GM19238 (cell line): Measurements from ENCODE around the gene NBEA.
"Not testable (repeated sequence)": the region's sequence is repeated elsewhere in the genome, so short reads cannot be mapped to it uniquely, and the experiment has no call there.

Experiments used
- DNase-seq: peaks from one replicate; pipeline ENCODE4 v3.0.0; 2011; ENCODE audit warnings: low spot score; ENCODE audit not compliant: insufficient read length

Gene NBEA

GRCh38 chr13:35086667-35087066, 144.6 kb downstream of the NBEA start:
- DNase-seq = no peak

- DNase-seq = no peak
Measured at GRCh38 chr13:35092251-35092650, 150.2 kb downstream of the NBEA start.

- no peak for DNase-seq
Measured at GRCh38 chr13:35092751-35093150, 150.7 kb downstream of the NBEA start.

GRCh38 chr13:35093356-35093755, 151.3 kb downstream of the NBEA start:
- DNase-seq = no peak

- DNase-seq = not testable (repeated sequence)
Measured at GRCh38 chr13:35106771-35107170, 164.7 kb downstream of the NBEA start.

GRCh38 chr13:35107535-35107934, 165.5 kb downstream of the NBEA start:
- no peak for DNase-seq

DNA sequence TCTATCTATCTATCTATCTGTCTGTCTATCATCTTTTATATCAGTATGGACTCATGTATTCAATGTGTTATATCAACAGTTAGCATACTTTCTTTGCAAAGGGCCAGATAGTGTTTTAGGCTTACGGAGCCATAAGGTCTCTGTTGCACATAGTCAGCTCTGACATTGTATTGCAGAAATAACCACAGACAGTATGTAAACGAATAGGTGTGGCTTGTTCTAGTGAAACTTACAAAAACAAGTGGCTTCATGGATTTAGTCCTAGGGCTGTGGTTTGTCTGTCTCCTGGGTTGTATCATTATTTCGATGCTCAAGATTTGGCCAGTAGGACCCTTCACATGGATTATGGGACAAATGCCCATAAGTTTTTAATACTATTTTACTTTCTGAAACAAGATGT, 171.5 kb downstream of the NBEA start:
- DNase-seq = not testable (repeated sequence)

DNA sequence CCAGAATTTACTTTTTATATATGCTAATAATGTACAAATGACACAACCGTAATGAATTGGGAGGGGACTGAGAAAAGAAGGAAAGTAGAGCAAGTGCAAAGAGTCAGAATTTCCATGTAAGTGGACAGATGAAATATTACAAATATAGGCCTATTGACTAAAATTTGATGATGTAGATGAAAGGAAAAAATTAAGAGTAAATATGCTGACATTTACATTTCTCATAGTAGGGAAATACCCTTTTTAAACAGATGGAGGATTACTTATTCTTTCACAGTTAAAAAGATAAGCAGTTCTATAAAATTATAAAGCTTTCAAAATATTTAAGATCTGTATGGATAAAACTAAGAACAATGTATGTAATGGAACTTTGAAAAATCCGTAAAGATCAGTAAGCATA, 185.4 kb downstream of the NBEA start:
- no peak for DNase-seq

DNA sequence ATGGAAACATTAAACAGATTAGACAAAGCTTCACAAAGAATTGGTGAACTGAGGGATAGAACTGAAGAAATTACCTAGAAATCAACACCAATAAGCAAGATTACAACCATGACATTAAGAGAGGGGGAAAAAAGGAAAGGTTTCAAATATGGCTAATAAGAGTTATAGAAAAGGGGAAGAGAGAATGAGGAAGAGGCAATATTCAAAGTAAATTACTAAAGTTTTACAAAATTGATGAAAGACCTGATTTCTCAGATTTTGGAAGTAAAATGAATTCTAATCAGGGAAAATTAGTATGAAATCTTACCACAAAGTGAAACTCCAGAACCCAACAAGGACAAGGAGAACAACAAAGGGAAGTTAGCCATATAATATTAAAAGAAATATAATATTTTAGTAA, 187.4 kb downstream of the NBEA start:
- DNase-seq = no peak

- no peak for DNase-seq
Measured at GRCh38 chr13:35131471-35131870, 189.4 kb downstream of the NBEA start.

DNA sequence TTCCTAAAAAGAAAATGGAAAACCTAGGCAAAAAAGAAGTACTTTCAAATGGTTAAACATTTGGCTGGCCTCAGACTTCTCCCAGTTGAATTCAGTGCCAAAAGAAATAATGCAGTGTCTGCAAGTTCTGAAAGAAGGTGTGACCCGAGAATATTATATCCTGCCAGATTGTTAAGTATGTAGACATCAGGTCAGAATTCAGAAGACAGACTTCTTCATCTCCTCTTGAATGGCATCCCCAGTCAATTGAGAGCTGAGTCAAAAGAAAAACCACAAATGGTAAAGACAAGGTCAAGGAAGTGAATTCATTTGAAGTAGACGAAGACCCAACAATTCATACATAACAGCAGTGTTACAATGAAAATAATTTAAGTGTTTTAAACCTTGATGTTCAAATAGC, 194.5 kb downstream of the NBEA start:
- no peak for DNase-seq

GRCh38 chr13:35139591-35139990, 197.5 kb downstream of the NBEA start:
- no peak for DNase-seq

DNA sequence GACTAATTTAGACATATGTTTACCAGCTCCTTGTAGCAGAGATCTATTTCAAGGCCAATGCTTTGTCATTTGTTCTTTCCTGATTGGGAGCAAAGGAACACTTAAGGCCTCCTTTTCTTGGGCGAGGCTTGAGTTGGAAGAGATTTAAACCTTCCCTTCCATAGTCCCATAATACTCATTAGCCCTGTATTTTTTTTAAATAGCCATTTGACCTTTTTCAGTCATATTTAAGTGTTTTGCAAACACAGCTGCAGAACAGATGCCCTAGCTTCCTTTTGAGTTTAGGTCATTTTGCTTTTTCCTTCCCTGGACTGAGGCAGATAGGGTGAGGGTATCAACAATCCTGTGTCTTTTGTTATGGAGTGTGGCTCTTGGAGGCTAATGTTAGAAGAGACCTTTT, 198.3 kb downstream of the NBEA start:
- no peak for DNase-seq

GRCh38 chr13:35140831-35141230, 198.8 kb downstream of the NBEA start:
- no peak for DNase-seq

- no peak for DNase-seq
Measured at GRCh38 chr13:35143123-35143522, 201.1 kb downstream of the NBEA start.

- DNase-seq = no peak
Measured at GRCh38 chr13:35144166-35144890, 202.3 kb downstream of the NBEA start.

- no peak for DNase-seq
Measured at GRCh38 chr13:35146686-35147085, 204.6 kb downstream of the NBEA start.

GRCh38 chr13:35157143-35157755, 215.2 kb downstream of the NBEA start:
- no peak for DNase-seq

- no peak for DNase-seq
Measured at GRCh38 chr13:35159041-35159440, 217.0 kb downstream of the NBEA start.

GRCh38 chr13:35160896-35161295, 218.8 kb downstream of the NBEA start:
- DNase-seq = no peak

GRCh38 chr13:35162420-35162819, 220.3 kb downstream of the NBEA start:
- no peak for DNase-seq

DNA sequence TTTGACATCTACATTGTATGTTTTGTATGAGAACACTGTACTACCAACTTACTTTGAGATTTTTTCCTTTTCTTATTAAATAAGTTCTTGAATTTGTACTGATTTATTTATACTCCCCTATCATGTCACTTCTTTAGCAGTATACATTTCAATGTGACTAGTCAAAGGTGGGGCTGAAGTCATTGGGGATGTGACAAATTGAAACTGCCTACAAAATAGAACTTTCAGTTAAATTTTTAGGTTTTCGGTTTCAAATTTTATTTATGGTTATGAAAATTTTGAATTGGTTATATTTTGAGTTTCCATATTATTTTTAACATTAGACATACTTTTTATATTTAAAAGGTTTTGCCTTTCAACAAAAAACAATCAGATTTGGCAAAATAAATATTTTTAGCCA, 221.6 kb downstream of the NBEA start:
- no peak for DNase-seq

DNA sequence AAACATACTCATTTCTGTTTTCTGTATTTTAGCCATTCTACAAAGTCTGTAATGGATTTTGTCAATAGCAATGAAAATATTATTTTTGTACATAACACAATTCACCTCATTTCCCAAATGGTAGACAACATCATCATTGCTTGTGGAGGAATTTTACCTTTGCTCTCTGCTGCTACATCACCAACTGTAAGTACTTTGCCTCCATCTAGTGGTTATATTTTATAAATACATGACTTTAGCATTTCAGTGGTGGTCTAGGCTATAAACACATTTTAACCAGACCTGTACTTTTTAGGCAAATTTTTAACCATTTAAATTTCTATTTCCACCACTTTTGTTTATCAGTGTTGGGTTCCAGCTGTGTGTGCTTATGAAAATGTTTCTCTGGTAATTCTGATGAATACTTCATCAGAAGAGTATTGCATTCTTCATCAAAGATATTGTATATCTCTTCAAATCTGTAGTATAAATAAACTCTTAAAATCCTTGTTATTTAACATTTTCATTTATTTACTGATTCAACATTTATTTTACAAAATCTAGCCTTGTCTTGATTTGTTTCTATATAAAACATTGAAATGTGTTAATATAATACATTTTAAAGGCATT, 222.4 kb downstream of the NBEA start:
- DNase-seq = no peak
